Caco-2 (cell line): Measurements from ENCODE around the gene LYRM1. TPM values are rescaled to one million over a fixed set of nuclear protein-coding genes. Genes with fewer than 3 reads are reported as not detected.

ENCODE experiments used
- BruUV-seq: library from RNA; stranded (reverse); fragments of 400-500 nt; replicated peaks from 2 replicates; lab custom pipeline; 2021; lab: Mats Ljungman, UMichigan
- CTCF ChIA-PET: fragments of 300-600 bp; sonication (Branson Sonifier 250); formaldehyde crosslinking; loops from one replicate; lab custom pipeline; 2022; ENCODE audit warnings: antibody characterized with exemption; lab: Charles Lee
- POLR2A ChIA-PET: fragments of 300-600 bp; sonication (Branson Sonifier 250); formaldehyde crosslinking; loops from one replicate; lab custom pipeline; 2022; ENCODE audit warnings: antibody characterized with exemption; lab: Charles Lee
- DNase-seq, 2 experiments: peaks; one replicate each; pipeline versions ENCODE4 v3.0.0 to v3.0.0-alpha.2; 2020 to 2022
- H3K27me3 ChIP-seq: replicated peaks from 2 replicates; pipeline ENCODE4 v1.6.0; 2011; ENCODE audit warnings: low read length; ENCODE audit not compliant: control insufficient read depth, insufficient read depth
- H3K36me3 ChIP-seq: 2 replicates; pipeline ENCODE4 v1.5.1; 2011; ENCODE audit warnings: low read length; ENCODE audit not compliant: control insufficient read depth, insufficient read depth
- H3K4me1 ChIP-seq: fragments of 250-450 bp; sonication (Bioruptor Pico); 2 replicates; pipeline ENCODE4 v1.5.1; 2020; ENCODE audit warnings: mild to moderate bottlenecking
- H3K4me3 ChIP-seq: 2 replicates; pipeline ENCODE4 v1.5.1; 2011; ENCODE audit warnings: low read depth, mild to moderate bottlenecking, control low read depth, low read length
- H3K9me3 ChIP-seq: fragments of 250-450 bp; sonication (Bioruptor Pico); 2 replicates; pipeline ENCODE4 v1.5.1; 2020; ENCODE audit warnings: mild to moderate bottlenecking, moderate library complexity
- H3K27ac Mint-ChIP-seq: one replicate; pipeline ENCODE4 v1.8.0; 2022; ENCODE audit warnings: mixed read lengths; ENCODE audit not compliant: unreplicated experiment
- H3K27me3 Mint-ChIP-seq: one replicate; pipeline ENCODE4 v1.8.0; 2022; ENCODE audit warnings: mixed read lengths; ENCODE audit not compliant: insufficient read depth, unreplicated experiment
- H3K36me3 Mint-ChIP-seq: one replicate; pipeline ENCODE4 v1.8.0; 2022; ENCODE audit warnings: mild to moderate bottlenecking, mixed read lengths; ENCODE audit not compliant: insufficient read depth, unreplicated experiment
- H3K4me1 Mint-ChIP-seq: one replicate; pipeline ENCODE4 v1.8.0; 2022; ENCODE audit warnings: low read depth, mixed read lengths; ENCODE audit not compliant: unreplicated experiment
- H3K4me3 Mint-ChIP-seq: one replicate; pipeline ENCODE4 v1.8.0; 2022; ENCODE audit warnings: mild to moderate bottlenecking, moderate library complexity, mixed read lengths; ENCODE audit not compliant: unreplicated experiment
- H3K9me3 Mint-ChIP-seq: one replicate; pipeline ENCODE4 v1.8.0; 2022; ENCODE audit warnings: mixed read lengths; ENCODE audit not compliant: unreplicated experiment
- intact Hi-C: fragments of 100-400 bp; cut with micrococcal nuclease; formaldehyde crosslinking; loops from one replicate; pipeline ENCODE4 v1.10.0; 2022; ENCODE audit not compliant: unreplicated experiment
- total RNA-seq: library from RNA; stranded (reverse); gene quantifications from 2 replicates; pipeline ENCODE4 v1.2.3, GENCODE V29; 2022
- TF ChIP-seq, protein P1 (sequence below), 2 experiments: fragments of 200-600 bp in 1 of 2; IDR thresholded peaks; 1 replicate in 1 of 2; 2 replicates in 1 of 2; pipeline versions ENCODE4 v1.5.1 to v1.8.0; 2011 to 2022; ENCODE audit warnings: antibody characterized with exemption in 1 of 2, control low read depth in 1 of 2, inconsistent platforms in 1 of 2, low read depth in 1 of 2, low read length in 1 of 2, mild to moderate bottlenecking in 1 of 2, moderate library complexity in 1 of 2; ENCODE audit not compliant: insufficient read depth in 1 of 2, severe bottlenecking in 1 of 2, unreplicated experiment in 1 of 2

Gene LYRM1
- total RNA-seq, 1 experiment from 2014 or later, result 46.1 TPM

- Mint-ChIP-seq H3K4me1 (no peaks in the 10 kb centered on the region), H3K27ac (peak overlapping the region; percentile 80), H3K27me3 (no peaks in the 10 kb centered on the region), H3K36me3 (no peaks in the 10 kb centered on the region), H3K9me3 (no peaks in the 10 kb centered on the region), H3K4me3 (no peak overlapping the region)
- H3K4me3 ChIP-seq, result no peak overlapping the region
- H3K27me3 ChIP-seq, result no peaks in the 10 kb centered on the region
- ChIA-PET CTCF (interaction anchor here (0.5 to 1.2 kb wide), 3 partner anchors 57 to 146 kb away, joined by 3 to 4 read pairs (median 3); no protein-coding TSS in a partner anchor), POLR2A (interaction anchor here (0.5 to 1.5 kb wide), 4 partner anchors 17 to 86 kb away, joined by 3 to 10 read pairs (median 6); partner anchors contain the start of genes DCUN1D3 and LYRM1)
- H3K36me3 ChIP-seq, result no peaks in the 10 kb centered on the region
- BruUV-seq, result no TSS peak
- peak; percentile 78 to 89 for DNase-seq
- intact Hi-C loops, result loop anchor here (1.0 to 5.0 kb wide), 4 partner anchors 15 to 85 kb away; partner anchors contain the start of genes DCUN1D3 and LYRM1
- peaks cover 47% of the 10 kb centered on the region for H3K4me1 ChIP-seq
- TF ChIP-seq, protein P1, sequence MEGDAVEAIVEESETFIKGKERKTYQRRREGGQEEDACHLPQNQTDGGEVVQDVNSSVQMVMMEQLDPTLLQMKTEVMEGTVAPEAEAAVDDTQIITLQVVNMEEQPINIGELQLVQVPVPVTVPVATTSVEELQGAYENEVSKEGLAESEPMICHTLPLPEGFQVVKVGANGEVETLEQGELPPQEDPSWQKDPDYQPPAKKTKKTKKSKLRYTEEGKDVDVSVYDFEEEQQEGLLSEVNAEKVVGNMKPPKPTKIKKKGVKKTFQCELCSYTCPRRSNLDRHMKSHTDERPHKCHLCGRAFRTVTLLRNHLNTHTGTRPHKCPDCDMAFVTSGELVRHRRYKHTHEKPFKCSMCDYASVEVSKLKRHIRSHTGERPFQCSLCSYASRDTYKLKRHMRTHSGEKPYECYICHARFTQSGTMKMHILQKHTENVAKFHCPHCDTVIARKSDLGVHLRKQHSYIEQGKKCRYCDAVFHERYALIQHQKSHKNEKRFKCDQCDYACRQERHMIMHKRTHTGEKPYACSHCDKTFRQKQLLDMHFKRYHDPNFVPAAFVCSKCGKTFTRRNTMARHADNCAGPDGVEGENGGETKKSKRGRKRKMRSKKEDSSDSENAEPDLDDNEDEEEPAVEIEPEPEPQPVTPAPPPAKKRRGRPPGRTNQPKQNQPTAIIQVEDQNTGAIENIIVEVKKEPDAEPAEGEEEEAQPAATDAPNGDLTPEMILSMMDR (IDR thresholded peaks at IDR 0.05; ENCODE audit: insufficient read depth in 1 of 2, low read depth in 1 of 2, low read length in 1 of 2, severe bottlenecking in 1 of 2, unreplicated experiment in 1 of 2), result no peak
- no peaks in the 10 kb centered on the region for H3K9me3 ChIP-seq
Measured at GRCh38 chr16:20937736-20938135, 37.2 kb downstream of the LYRM1 start.

DNA sequence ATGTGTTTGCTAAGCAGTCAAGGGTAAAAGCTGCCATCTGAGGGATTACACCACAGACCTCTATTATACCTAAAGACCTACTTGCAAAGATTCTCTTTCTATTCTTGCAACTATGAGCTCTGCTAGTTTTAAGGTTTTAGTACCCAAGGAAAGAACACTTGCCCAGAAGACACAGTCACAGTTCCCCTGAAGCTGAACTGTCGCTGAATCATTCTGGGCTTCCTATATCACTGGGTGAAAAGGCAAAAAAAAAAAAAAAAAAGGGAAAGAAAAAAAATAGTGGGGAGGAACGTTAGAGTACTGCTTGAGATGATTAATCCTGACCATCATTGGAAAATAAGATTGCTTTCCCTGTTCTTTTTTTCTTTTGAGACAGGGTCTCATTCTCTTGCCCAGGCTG, 37.9 kb downstream of the LYRM1 start:
- POLR2A ChIA-PET, result interaction anchor here (0.5 to 1.5 kb wide), 4 partner anchors 16 to 86 kb away, joined by 3 to 10 read pairs (median 6); partner anchors contain the start of genes DCUN1D3 and LYRM1
- Histone ChIP-seq H3K4me1 (peaks cover 47% of the 10 kb centered on the region), H3K9me3 (no peaks in the 10 kb centered on the region), H3K4me3 (no peak overlapping the region), H3K27me3 (no peaks in the 10 kb centered on the region), H3K36me3 (no peaks in the 10 kb centered on the region)
- TF ChIP-seq, protein P1 (IDR thresholded peaks at IDR 0.05; ENCODE audit: insufficient read depth in 1 of 2, low read depth in 1 of 2, low read length in 1 of 2, severe bottlenecking in 1 of 2, unreplicated experiment in 1 of 2), result no peak
- no peaks in the 10 kb centered on the region for H3K36me3 Mint-ChIP-seq
- DNase-seq, result no peak
- no TSS peak for BruUV-seq
- H3K4me3 Mint-ChIP-seq, result no peak overlapping the region
- intact Hi-C loops, result loop anchor here (1.0 to 5.0 kb wide), 3 partner anchors 14 to 86 kb away; partner anchors contain the start of genes DCUN1D3 and LYRM1
- H3K9me3 Mint-ChIP-seq, result no peaks in the 10 kb centered on the region
- no peaks in the 10 kb centered on the region for H3K27me3 Mint-ChIP-seq
- CTCF ChIA-PET, result interaction anchor here (0.5 to 1.2 kb wide), 3 partner anchors 58 to 328 kb away, joined by 3 to 4 read pairs (median 3); no protein-coding TSS in a partner anchor
- no peaks in the 10 kb centered on the region for H3K4me1 Mint-ChIP-seq
- peak overlapping the region; percentile 80 for H3K27ac Mint-ChIP-seq

DNA sequence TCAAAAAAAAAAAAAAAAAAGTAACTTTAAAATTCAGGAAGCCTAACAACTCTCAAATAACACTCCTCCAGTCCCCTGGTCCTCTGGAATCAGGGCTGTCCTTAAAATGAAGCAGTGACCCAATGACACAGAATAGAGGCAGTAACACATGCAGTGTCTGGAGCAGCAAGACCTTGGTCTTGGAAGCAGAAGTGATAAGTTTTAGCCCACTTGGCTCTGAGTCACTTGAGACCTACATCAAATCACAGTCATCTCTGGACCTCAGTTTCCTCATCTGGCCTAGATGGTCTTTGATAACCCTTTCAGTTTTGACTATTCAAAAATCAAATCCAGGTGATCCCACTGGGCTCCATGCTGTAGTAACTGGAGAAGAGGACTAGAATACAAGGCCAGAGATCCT, 39.0 kb downstream of the LYRM1 start:
- POLR2A ChIA-PET, result no interaction called here
- no peak overlapping the region for H3K27ac Mint-ChIP-seq
- Histone ChIP-seq H3K4me1 (peaks cover 41% of the 10 kb centered on the region), H3K36me3 (no peaks in the 10 kb centered on the region), H3K9me3 (no peaks in the 10 kb centered on the region), H3K27me3 (no peaks in the 10 kb centered on the region), H3K4me3 (no peak overlapping the region)
- H3K36me3 Mint-ChIP-seq, result no peaks in the 10 kb centered on the region
- intact Hi-C loops, result loop anchor here (5.0 kb wide), 1 partner anchor 87 kb away; no protein-coding TSS in a partner anchor
- no peaks in the 10 kb centered on the region for H3K9me3 Mint-ChIP-seq
- BruUV-seq, result no TSS peak
- no peak for DNase-seq
- H3K27me3 Mint-ChIP-seq, result no peaks in the 10 kb centered on the region
- no peak overlapping the region for H3K4me3 Mint-ChIP-seq
- CTCF ChIA-PET, result no interaction called here
- no peaks in the 10 kb centered on the region for H3K4me1 Mint-ChIP-seq
- TF ChIP-seq, protein P1 (IDR thresholded peaks at IDR 0.05; ENCODE audit: insufficient read depth in 1 of 2, low read depth in 1 of 2, low read length in 1 of 2, severe bottlenecking in 1 of 2, unreplicated experiment in 1 of 2), result no peak
